ENCODE data around the gene SRC. TPM values are rescaled to one million over a fixed set of nuclear protein-coding genes. Genes with fewer than 3 reads are reported as not detected.

SRC gene
- polyA plus RNA-seq, 1 donor (not counting 4 experiments of a cell fraction or from before 2014, with no cell fraction given): 22.8 TPM

- no peaks in the 10 kb centered on the region for H4K20me1 ChIP-seq (ENCODE audit: control insufficient read depth, extremely low read depth, insufficient read depth, low read length)
- H3K9me3 ChIP-seq (ENCODE audit: control insufficient read depth, low read depth, low read length): no peaks in the 10 kb centered on the region
- no peaks in the 10 kb centered on the region for H3K9me1 ChIP-seq (ENCODE audit: control insufficient read depth, extremely low read depth, insufficient read depth, low read length)
- DNase-seq (ENCODE audit: low read depth, low spot score): no peak
- peaks cover 18 to 24% of the 10 kb centered on the region in 2 experiments for H3K36me3 ChIP-seq (ENCODE audit: control insufficient read depth in 2 of 2, extremely low read depth in 1 of 2, insufficient read depth in 2 of 2, low read length in 2 of 2)
- TF ChIP-seq CTCF (optimal IDR thresholded peaks at IDR 0.05 in 1 of 3, IDR thresholded peaks at IDR 0.05 in 1 of 3, conservative IDR thresholded peaks at IDR 0.05 in 1 of 3; ENCODE audit: extremely low read depth in 1 of 3, insufficient read depth in 2 of 3, low read length in 3 of 3): no peak
- TF ChIP-seq EZH2 (IDR thresholded peaks at IDR 0.05; ENCODE audit: low read length): no peak
- H3K4me3 ChIP-seq (ENCODE audit: control insufficient read depth in 2 of 3, extremely low read depth in 1 of 3, insufficient read depth in 2 of 3, low read depth in 1 of 3, low read length in 3 of 3): no peak overlapping the region
- no peaks in the 10 kb centered on the region for H3K27me3 ChIP-seq (ENCODE audit: control insufficient read depth, extremely low read depth, insufficient read depth, low read length)
- dilution Hi-C loops (cut with MboI; ENCODE audit: extremely low pct_ligation_motif_present, low sequenced_read_pairs): no loop called here
- H3K4me2 ChIP-seq (ENCODE audit: control insufficient read depth, extremely low read depth, insufficient read depth, low read depth, low read length): no peak overlapping the region
- no peak overlapping the region for H3K27ac ChIP-seq (ENCODE audit: control insufficient read depth, insufficient read depth, low read length)
- no peak overlapping the region for H3K9ac ChIP-seq (ENCODE audit: control insufficient read depth, extremely low read depth, insufficient read depth, low read length)
- FAIRE-seq: no peak
- H2AFZ ChIP-seq (ENCODE audit: control insufficient read depth, low read length): no peak overlapping the region
- peaks cover 4% of the 10 kb centered on the region for H3K4me1 ChIP-seq (ENCODE audit: control insufficient read depth, extremely low read depth, insufficient read depth, low read length)
- peaks cover 9% of the 10 kb centered on the region for H3K79me2 ChIP-seq (ENCODE audit: control insufficient read depth, insufficient read depth, low read length)
These were observed 30.9 kb upstream of the SRC start for GRCh38 chr20:37315021-37315451.

- Histone ChIP-seq H3K4me2 (ENCODE audit: control insufficient read depth, extremely low read depth, insufficient read depth, low read depth, low read length) (no peak overlapping the region), H4K20me1 (ENCODE audit: control insufficient read depth, extremely low read depth, insufficient read depth, low read length) (no peaks in the 10 kb centered on the region)
- FAIRE-seq: no peak
These were observed 30.4 kb upstream of the SRC start for GRCh38 chr20:37315452-37316110.

More at GRCh38 chr20:37315452-37316110, 30.4 kb upstream of the SRC start:
- DNase-seq (ENCODE audit: low read depth, low spot score): no peak
- Histone ChIP-seq H3K9ac (ENCODE audit: control insufficient read depth, extremely low read depth, insufficient read depth, low read length) (no peak overlapping the region), H3K4me1 (ENCODE audit: control insufficient read depth, extremely low read depth, insufficient read depth, low read length) (peaks cover 4% of the 10 kb centered on the region), H3K79me2 (ENCODE audit: control insufficient read depth, insufficient read depth, low read length) (peaks cover 8% of the 10 kb centered on the region), H2AFZ (ENCODE audit: control insufficient read depth, low read length) (no peak overlapping the region), H3K4me3 (ENCODE audit: control insufficient read depth in 2 of 3, extremely low read depth in 1 of 3, insufficient read depth in 2 of 3, low read depth in 1 of 3, low read length in 3 of 3) (no peak overlapping the region), H3K9me1 (ENCODE audit: control insufficient read depth, extremely low read depth, insufficient read depth, low read length) (no peaks in the 10 kb centered on the region), H3K36me3 (ENCODE audit: control insufficient read depth in 2 of 2, extremely low read depth in 1 of 2, insufficient read depth in 2 of 2, low read length in 2 of 2) (peaks cover 18 to 20% of the 10 kb centered on the region in 2 experiments), H3K27ac (ENCODE audit: control insufficient read depth, insufficient read depth, low read length) (no peak overlapping the region), H3K9me3 (ENCODE audit: control insufficient read depth, low read depth, low read length) (no peaks in the 10 kb centered on the region), H3K27me3 (ENCODE audit: control insufficient read depth, extremely low read depth, insufficient read depth, low read length) (no peaks in the 10 kb centered on the region)
- dilution Hi-C loops (cut with MboI; ENCODE audit: extremely low pct_ligation_motif_present, low sequenced_read_pairs): no loop called here
- TF ChIP-seq EZH2 (IDR thresholded peaks at IDR 0.05; ENCODE audit: low read length) (no peak), CTCF (optimal IDR thresholded peaks at IDR 0.05 in 1 of 3, IDR thresholded peaks at IDR 0.05 in 1 of 3, conservative IDR thresholded peaks at IDR 0.05 in 1 of 3; ENCODE audit: extremely low read depth in 1 of 3, insufficient read depth in 2 of 3, low read length in 3 of 3) (no peak)
